Muscle layer of colon (tissue), 2 donors: ENCODE measurements around the gene LAMB1.
A peak's percentile ranks its signal among the peaks of the same experiment; 100 is the strongest.
"Not testable (repeated sequence)": the region's sequence is repeated elsewhere in the genome, so short reads cannot be mapped to it uniquely, and the experiment has no call there.

Source experiments
- H3K27ac ChIP-seq: one replicate; pipeline ENCODE4 v1.7.0; 2013; ENCODE audit warnings: low read depth, mild to moderate bottlenecking, low read length, moderate library complexity
- H3K27me3 ChIP-seq, 2 donors: one replicate each; pipeline ENCODE4 v1.7.0; 2013; ENCODE audit warnings: low read length in 2 of 2, mild to moderate bottlenecking in 2 of 2; ENCODE audit not compliant: insufficient read depth in 2 of 2, control insufficient read depth in 1 of 2
- H3K36me3 ChIP-seq: one replicate; pipeline ENCODE4 v1.7.0; 2013; ENCODE audit warnings: mild to moderate bottlenecking, low read length; ENCODE audit not compliant: insufficient read depth
- H3K4me1 ChIP-seq: one replicate; pipeline ENCODE4 v1.7.0; 2013; ENCODE audit warnings: mild to moderate bottlenecking, low read length; ENCODE audit not compliant: insufficient read depth
- H3K4me3 ChIP-seq, 2 donors: one replicate each; pipeline ENCODE4 v1.7.0; 2013; ENCODE audit warnings: low read length in 2 of 2, low read depth in 1 of 2, mild to moderate bottlenecking in 1 of 2, moderate library complexity in 1 of 2
- H3K9ac ChIP-seq: one replicate; pipeline ENCODE4 v1.7.0; 2013; ENCODE audit warnings: low read length
- H3K9me3 ChIP-seq: one replicate; pipeline ENCODE4 v1.7.0; 2013; ENCODE audit warnings: mild to moderate bottlenecking, low read length
- donor health status: abdominal sarcoma.
- donor health status: Adenocarcinoma of cecum.

Gene LAMB1

GRCh38 chr7:107966711-107967110, 36.2 kb downstream of the LAMB1 start:
- Histone ChIP-seq H3K4me3 (no peak overlapping the region), H3K4me1 (peaks cover 17% of the 10 kb centered on the region), H3K9ac (no peak overlapping the region), H3K27me3 (no peaks in the 10 kb centered on the region), H3K27ac (no peak overlapping the region), H3K9me3 (no peaks in the 10 kb centered on the region), H3K36me3 (peaks cover 64% of the 10 kb centered on the region)

GRCh38 chr7:107964510-107964909, 38.5 kb downstream of the LAMB1 start:
- peaks cover 77% of the 10 kb centered on the region for H3K36me3 ChIP-seq
- H3K9me3 ChIP-seq, result no peaks in the 10 kb centered on the region
- H3K9ac ChIP-seq, result no peak overlapping the region
- no peaks in the 10 kb centered on the region for H3K27me3 ChIP-seq
- H3K4me1 ChIP-seq, result peaks cover 19% of the 10 kb centered on the region
- H3K27ac ChIP-seq, result no peak overlapping the region
- H3K4me3 ChIP-seq, result no peak overlapping the region

- H3K4me1 ChIP-seq, result peaks cover 35% of the 10 kb centered on the region
- no peak overlapping the region for H3K27ac ChIP-seq
- H3K36me3 ChIP-seq, result peaks cover 84% of the 10 kb centered on the region
- no peak overlapping the region for H3K9ac ChIP-seq
- H3K27me3 ChIP-seq, result no peaks in the 10 kb centered on the region
- no peak overlapping the region for H3K4me3 ChIP-seq
- H3K9me3 ChIP-seq, result no peaks in the 10 kb centered on the region
Observed at GRCh38 chr7:107962817-107963216, 40.1 kb downstream of the LAMB1 start.

GRCh38 chr7:107961405-107961804, 41.6 kb downstream of the LAMB1 start:
- Histone ChIP-seq H3K9me3 (no peaks in the 10 kb centered on the region), H3K4me1 (peaks cover 43% of the 10 kb centered on the region), H3K27me3 (no peaks in the 10 kb centered on the region), H3K27ac (peak overlapping the region; percentile 21), H3K36me3 (peaks cover 85% of the 10 kb centered on the region), H3K9ac (no peak overlapping the region), H3K4me3 (no peak overlapping the region)

GRCh38 chr7:107960272-107960671, 42.7 kb downstream of the LAMB1 start:
- peaks cover 43% of the 10 kb centered on the region for H3K4me1 ChIP-seq
- peak overlapping the region; percentile 10 for H3K27ac ChIP-seq
- H3K9ac ChIP-seq, result no peak overlapping the region
- no peaks in the 10 kb centered on the region for H3K9me3 ChIP-seq
- no peak overlapping the region for H3K4me3 ChIP-seq
- H3K36me3 ChIP-seq, result peaks cover 84% of the 10 kb centered on the region
- H3K27me3 ChIP-seq, result no peaks in the 10 kb centered on the region

GRCh38 chr7:107959527-107959898, 43.4 kb downstream of the LAMB1 start:
- peak overlapping the region; percentile 27 for H3K27ac ChIP-seq
- H3K36me3 ChIP-seq, result peaks cover 83% of the 10 kb centered on the region
- H3K4me3 ChIP-seq, result no peak overlapping the region
- peaks cover 43% of the 10 kb centered on the region for H3K4me1 ChIP-seq
- H3K27me3 ChIP-seq, result no peaks in the 10 kb centered on the region
- H3K9ac ChIP-seq, result no peak overlapping the region
- H3K9me3 ChIP-seq, result no peaks in the 10 kb centered on the region

- H3K36me3 ChIP-seq, result peaks cover 77% of the 10 kb centered on the region
- H3K4me1 ChIP-seq, result peaks cover 44% of the 10 kb centered on the region
- H3K4me3 ChIP-seq, result no peak overlapping the region
- H3K27ac ChIP-seq, result peak overlapping the region; percentile 27
- H3K9me3 ChIP-seq, result no peaks in the 10 kb centered on the region
- H3K27me3 ChIP-seq, result no peaks in the 10 kb centered on the region
- H3K9ac ChIP-seq, result no peak overlapping the region
Observed at GRCh38 chr7:107958764-107959526, 44.0 kb downstream of the LAMB1 start.

GRCh38 chr7:107957436-107957835, 45.5 kb downstream of the LAMB1 start:
- no peak overlapping the region for H3K27ac ChIP-seq
- H3K4me1 ChIP-seq, result peaks cover 58% of the 10 kb centered on the region
- H3K27me3 ChIP-seq, result no peaks in the 10 kb centered on the region
- H3K9ac ChIP-seq, result no peak overlapping the region
- H3K9me3 ChIP-seq, result no peaks in the 10 kb centered on the region
- peaks cover 69% of the 10 kb centered on the region for H3K36me3 ChIP-seq
- no peak overlapping the region for H3K4me3 ChIP-seq

GRCh38 chr7:107956950-107957349, 46.0 kb downstream of the LAMB1 start:
- H3K36me3 ChIP-seq, result peaks cover 71% of the 10 kb centered on the region
- not testable (repeated sequence) for H3K9ac ChIP-seq, H3K27ac ChIP-seq, H3K4me3 ChIP-seq, H3K9me3 ChIP-seq, H3K27me3 ChIP-seq
- H3K4me1 ChIP-seq, result peaks cover 62% of the 10 kb centered on the region

GRCh38 chr7:107955394-107955793, 47.6 kb downstream of the LAMB1 start:
- Histone ChIP-seq H3K9ac (no peak overlapping the region), H3K27me3 (no peaks in the 10 kb centered on the region), H3K27ac (no peak overlapping the region), H3K4me1 (peaks cover 57% of the 10 kb centered on the region), H3K4me3 (no peak overlapping the region), H3K36me3 (peaks cover 71% of the 10 kb centered on the region), H3K9me3 (no peaks in the 10 kb centered on the region)

- peak overlapping the region; percentile 48 for H3K27ac ChIP-seq
Observed at GRCh38 chr7:107953924-107954303, 49.0 kb downstream of the LAMB1 start.

GRCh38 chr7:107953265-107953923, 49.6 kb downstream of the LAMB1 start:
- H3K9me3 ChIP-seq, result no peaks in the 10 kb centered on the region
- peaks cover 62% of the 10 kb centered on the region for H3K36me3 ChIP-seq
- peaks cover 44% of the 10 kb centered on the region for H3K4me1 ChIP-seq
- H3K9ac ChIP-seq, result no peak overlapping the region
- H3K4me3 ChIP-seq, result no peak overlapping the region
- peak overlapping the region; percentile 48 for H3K27ac ChIP-seq
- H3K27me3 ChIP-seq, result no peaks in the 10 kb centered on the region

More at GRCh38 chr7:107953924-107954303, 49.0 kb downstream of the LAMB1 start:
- Histone ChIP-seq H3K4me3 (no peak overlapping the region), H3K27me3 (no peaks in the 10 kb centered on the region), H3K36me3 (peaks cover 62% of the 10 kb centered on the region), H3K9me3 (no peaks in the 10 kb centered on the region), H3K4me1 (peaks cover 49% of the 10 kb centered on the region), H3K9ac (no peak overlapping the region)
